H1 (cell line): Measurements from ENCODE around the gene RFT1. TPM values are rescaled to one million over a fixed set of nuclear protein-coding genes. Genes with fewer than 3 reads are reported as not detected.

ENCODE experiments used
- ATF3 ChIP-seq: IDR thresholded peaks from 2 replicates; pipeline ENCODE4 v1.6.1; 2011; ENCODE audit warnings: low read depth, mild to moderate bottlenecking, low read length; ENCODE audit not compliant: insufficient read depth
- BCL11A ChIP-seq, 2 experiments: IDR thresholded peaks; one replicate each; pipeline ENCODE4 v1.6.1; 2011; ENCODE audit warnings: low read depth in 2 of 2, low read length in 2 of 2, mild to moderate bottlenecking in 2 of 2
- CTBP2 ChIP-seq: IDR thresholded peaks from 2 replicates; pipeline ENCODE4 v1.7.0; 2011; ENCODE audit warnings: borderline replicate concordance, mild to moderate bottlenecking, moderate library complexity, mixed read lengths, low read length; ENCODE audit not compliant: insufficient read depth, insufficient read length
- KDM4A ChIP-seq: IDR thresholded peaks from one replicate; pipeline ENCODE4 v1.7.1; 2012; ENCODE audit warnings: low read depth, mild to moderate bottlenecking, moderate library complexity, low read length, inconsistent platforms; ENCODE audit not compliant: severe bottlenecking
- SP4 ChIP-seq: IDR thresholded peaks from 2 replicates; pipeline ENCODE4 v1.6.1; 2012; ENCODE audit warnings: low read length, inconsistent platforms
- TAF7 ChIP-seq: optimal IDR thresholded peaks from 2 replicates; pipeline ENCODE3; 2011; ENCODE audit warnings: low read depth, mild to moderate bottlenecking, inconsistent platforms, low read length, moderate library complexity, borderline replicate concordance
- polyA plus RNA-seq, 7 experiments: library from polyadenylated mRNA; depleted of rRNA in 3 of 7; stranded (reverse) in 5 of 7; unstranded in 2 of 7; fragments of >200 nt in 5 of 7; fragments of 200-250 nt in 2 of 7; gene quantifications; 1 replicate in 5 of 7; 2 replicates in 1 of 7; 4 replicates in 1 of 7; pipeline versions ENCODE4 v1.2.1 to v1.2.3, GENCODE V29; 2011 to 2013; ENCODE audit warnings: missing spikeins in 2 of 7, mixed read lengths in 2 of 7
- total RNA-seq: library from RNA; stranded (reverse); fragmentation: NEBNext Ultra II Directional; extraction: Animal tissue kit (Norgen Biotek cat#: 25700); gene quantifications from 2 replicates; pipeline ENCODE4 v1.2.1, GENCODE V29; 2021

The RFT1 gene
- total and polyA plus RNA-seq, 2 of the 8 experiments (the other 6 are each of a cell fraction or from before 2014, with no cell fraction given): 27.7 to 42.4 TPM

GRCh38 chr3:53131096-53131495 is 861 bp upstream of the RFT1 start (continued):
- TF ChIP-seq KDM4A (no peak), SP4 (no peak), BCL11A (IDR thresholded peaks at IDR 0.05; ENCODE audit: low read depth in 2 of 2, low read length in 2 of 2) (no peak), CTBP2 (no peak), TAF7 (no peak), ATF3 (no peak)
- TF ChIP-seq, all 59 proteins: peak for 0
